SU-DHL-6 (cell line): ENCODE data around the gene ADCYAP1R1.

ENCODE experiments used
- EZH2phosphoT487 ChIP-seq: fragments of 200-600 bp; sonication (generic), shearing (Covaris generic); conservative IDR thresholded peaks from 2 replicates; pipeline ENCODE4 v1.6.1; 2018; ENCODE audit warnings: mild to moderate bottlenecking, antibody characterized with exemption, low read length, moderate library complexity, mixed read lengths
- TF ChIP-seq, protein P1 (sequence below): fragments of 200-600 bp; sonication (generic); IDR thresholded peaks from one replicate; pipeline ENCODE4 v1.5.1; 2017; ENCODE audit warnings: antibody characterized with exemption, mild to moderate bottlenecking, low read length, moderate library complexity; ENCODE audit not compliant: insufficient read depth, poor library complexity, severe bottlenecking

DNA sequence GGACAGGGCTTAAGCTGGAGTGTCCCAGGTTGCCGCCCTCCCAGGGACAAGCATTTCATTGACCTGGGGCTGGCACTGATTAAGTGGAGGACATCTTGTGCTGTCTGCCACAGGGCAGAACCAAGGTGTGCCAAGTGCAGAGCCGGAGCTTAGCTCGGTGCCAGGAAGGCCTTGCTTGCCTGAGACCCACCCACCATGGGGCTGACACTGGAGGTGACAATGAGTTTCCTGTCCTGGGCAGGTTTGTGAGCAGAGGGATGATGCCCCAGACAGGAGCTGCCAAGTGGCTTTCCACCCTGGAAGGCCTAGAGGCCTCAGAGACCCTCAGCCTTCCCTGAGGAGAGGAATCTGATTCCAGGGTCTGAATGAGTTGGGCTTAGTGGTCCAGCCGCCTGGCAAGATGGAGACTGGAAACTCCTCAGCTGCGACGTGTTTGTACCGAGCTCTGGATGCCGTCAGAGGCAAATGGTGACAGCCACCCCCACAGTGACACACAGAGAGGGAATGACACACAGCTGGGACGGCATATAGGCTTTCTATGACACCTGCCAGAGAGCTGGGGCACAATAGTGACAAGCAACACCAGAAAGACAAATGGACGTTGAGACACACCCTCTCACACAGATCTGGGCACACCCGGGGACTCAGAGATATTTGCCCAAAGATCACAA lies 2.6 kb downstream of the ADCYAP1R1 start:
- TF ChIP-seq, protein P1, sequence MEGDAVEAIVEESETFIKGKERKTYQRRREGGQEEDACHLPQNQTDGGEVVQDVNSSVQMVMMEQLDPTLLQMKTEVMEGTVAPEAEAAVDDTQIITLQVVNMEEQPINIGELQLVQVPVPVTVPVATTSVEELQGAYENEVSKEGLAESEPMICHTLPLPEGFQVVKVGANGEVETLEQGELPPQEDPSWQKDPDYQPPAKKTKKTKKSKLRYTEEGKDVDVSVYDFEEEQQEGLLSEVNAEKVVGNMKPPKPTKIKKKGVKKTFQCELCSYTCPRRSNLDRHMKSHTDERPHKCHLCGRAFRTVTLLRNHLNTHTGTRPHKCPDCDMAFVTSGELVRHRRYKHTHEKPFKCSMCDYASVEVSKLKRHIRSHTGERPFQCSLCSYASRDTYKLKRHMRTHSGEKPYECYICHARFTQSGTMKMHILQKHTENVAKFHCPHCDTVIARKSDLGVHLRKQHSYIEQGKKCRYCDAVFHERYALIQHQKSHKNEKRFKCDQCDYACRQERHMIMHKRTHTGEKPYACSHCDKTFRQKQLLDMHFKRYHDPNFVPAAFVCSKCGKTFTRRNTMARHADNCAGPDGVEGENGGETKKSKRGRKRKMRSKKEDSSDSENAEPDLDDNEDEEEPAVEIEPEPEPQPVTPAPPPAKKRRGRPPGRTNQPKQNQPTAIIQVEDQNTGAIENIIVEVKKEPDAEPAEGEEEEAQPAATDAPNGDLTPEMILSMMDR = no peak
- no peak for TF ChIP-seq EZH2phosphoT487
